ENCODE measurements around the gene FMO3. TPM values are rescaled to one million over a fixed set of nuclear protein-coding genes. Genes with fewer than 3 reads are reported as not detected.

The FMO3 gene
- polyA plus RNA-seq (ENCODE audit: insufficient read length), result 0.35 TPM

DNA sequence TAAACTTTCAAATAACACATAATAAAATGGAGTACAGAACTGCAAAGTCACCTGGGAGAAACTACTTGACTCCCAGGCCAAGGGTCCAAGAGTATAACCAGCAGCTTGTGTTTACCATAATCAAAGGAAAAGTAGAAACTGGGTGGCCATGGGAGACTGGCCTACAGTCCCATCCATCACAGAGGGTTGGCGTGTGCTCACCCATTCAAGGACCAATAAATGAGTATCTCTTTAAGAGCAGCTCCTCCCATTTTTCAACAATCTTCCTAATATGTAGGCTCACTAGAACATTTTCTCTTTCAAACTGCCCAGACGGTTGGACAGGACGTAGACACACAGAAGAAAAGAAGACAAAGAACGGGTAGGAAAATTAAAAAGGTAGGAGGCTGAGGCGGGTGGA, at the start of gene FMO3:
FMO3 (plus strand) TSS at position 302 of the 400 bp plus-strand sequence. CDS start 1,754 bp downstream, outside the sequence.
- DNase-seq, result no peak

GRCh38 chr1:171048014-171048413, 42.7 kb upstream of the FMO3 start:
- no peak for DNase-seq

GRCh38 chr1:171052977-171053376, 37.7 kb upstream of the FMO3 start:
- no peak for DNase-seq

DNA sequence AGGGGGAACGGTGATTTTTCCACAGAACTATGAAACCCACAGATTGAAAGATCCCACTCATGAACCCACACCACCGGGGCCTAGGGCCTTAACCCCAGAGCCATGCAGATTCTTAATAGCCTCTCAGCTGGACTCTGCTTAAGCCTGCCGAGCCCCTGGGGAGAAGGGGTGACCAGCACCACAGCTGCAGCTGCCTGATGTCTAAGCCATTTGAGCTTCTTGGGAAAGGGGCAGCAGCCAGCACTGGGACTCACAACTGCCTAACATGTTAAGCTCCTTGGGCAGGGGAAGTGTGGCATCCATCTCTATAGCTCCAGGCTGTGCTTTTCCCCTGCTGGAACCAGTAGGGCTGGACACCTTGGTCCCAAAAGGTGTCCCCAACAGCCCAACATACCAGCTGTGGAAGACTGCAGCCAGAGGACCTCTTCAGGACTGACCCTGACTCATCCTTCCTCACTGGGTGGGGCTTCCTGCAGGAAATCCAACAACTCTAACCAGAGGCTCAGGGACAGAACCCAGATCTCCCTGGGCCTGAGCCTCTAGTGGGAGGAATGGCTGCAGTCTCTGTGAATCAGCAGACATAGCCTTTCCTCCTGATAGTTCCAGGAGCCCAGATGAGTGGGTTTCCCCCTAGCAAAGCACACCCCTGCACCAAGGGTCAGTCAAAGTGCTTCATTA, 34.6 kb upstream of the FMO3 start:
- no peak for DNase-seq

DNA sequence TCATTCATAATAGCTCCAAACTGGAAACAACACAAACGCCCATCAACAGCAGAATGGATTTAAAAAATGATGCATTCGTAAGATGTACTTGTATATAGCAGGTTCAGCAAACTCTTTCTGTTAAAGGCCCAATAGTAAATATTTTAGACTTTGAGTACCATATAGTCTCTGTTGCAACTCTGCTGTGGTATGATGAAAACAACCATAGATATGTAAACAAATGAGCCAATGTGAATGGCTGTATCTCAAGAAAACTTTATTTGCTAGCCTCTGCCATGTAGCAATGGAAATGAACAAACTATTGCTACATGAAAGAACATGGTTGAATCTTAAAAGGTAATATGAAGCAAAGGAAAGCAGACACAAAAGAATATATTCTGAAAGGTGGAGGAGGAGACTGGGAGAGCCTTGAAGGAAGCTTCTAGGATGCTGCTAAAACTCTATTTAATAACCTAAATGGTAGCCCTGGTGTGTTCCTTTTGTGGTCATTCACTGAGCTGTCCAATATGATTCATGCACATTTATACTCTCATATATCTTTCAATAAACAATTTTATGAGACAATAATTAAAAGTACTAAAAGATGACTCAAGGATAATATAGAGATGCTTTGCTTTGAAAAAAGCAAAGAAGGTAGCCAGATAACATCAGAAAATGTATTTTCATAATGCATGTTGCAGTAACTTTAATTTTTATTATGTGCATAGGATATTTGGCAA, 29.1 kb upstream of the FMO3 start:
- DNase-seq, result no peak

- no peak for DNase-seq
Measured at GRCh38 chr1:171062902-171063301, 27.8 kb upstream of the FMO3 start.

DNA sequence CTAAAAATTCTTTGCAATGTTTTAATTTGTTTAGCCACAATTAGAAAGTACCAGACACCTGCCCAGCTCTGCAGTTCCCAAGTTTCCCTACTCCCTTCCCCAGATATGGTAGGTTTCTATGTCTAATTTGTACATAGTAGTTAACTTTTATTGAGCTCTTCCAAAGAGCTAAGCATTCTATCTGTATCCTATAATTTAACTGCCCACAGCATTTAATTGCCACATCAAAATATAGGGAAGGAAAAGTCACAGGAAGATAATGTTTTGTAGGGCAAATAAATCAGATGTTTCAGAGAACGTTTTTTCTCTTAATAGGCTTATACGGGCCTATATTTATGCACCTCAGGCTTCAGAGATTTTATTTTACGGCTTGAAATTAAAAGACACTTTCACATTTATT, 15.7 kb upstream of the FMO3 start:
- no peak for DNase-seq

DNA sequence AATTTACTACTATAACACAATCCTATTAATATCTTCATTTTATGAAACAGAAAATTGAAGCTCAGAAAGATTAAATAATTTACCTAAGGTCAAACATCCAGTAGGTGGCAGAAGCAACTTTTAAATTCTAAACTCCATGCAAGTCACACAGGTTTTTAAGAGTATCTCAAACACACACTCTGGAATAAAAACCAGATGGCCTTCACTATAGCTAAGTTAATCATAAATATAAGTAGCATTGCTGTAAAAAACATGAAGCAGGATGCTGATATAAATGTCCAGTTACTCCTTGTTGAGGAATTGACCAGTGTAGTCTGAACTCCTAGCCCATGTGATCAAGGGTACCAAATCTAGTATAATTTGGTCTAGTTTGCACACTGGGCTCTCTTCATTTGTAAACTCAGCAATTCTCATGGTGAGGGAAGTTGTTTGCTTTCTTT, 9.4 kb upstream of the FMO3 start:
- peak; percentile 50 for DNase-seq

DNA sequence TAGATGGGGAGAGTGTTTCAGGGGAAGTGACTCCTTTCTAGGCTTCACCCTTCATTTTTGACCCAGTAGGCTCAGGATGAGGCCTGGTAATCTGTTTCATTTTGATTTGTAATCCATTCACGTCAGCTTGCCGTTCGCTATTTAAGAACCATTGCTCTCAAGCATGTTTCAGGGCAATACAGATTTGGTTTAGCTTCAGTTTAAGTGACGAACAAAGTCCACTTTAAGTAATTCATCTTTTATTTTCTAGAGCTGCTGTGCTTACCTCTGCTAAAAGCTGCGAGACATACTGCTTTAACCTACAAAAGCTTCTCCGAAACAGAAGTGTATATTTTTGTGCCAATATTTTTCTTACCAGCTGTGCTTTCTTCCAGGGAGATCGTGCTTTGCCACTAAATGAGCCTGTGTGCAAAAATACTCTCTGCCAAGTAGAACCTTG, 8.9 kb upstream of the FMO3 start:
- peak; percentile 11 for DNase-seq

DNA sequence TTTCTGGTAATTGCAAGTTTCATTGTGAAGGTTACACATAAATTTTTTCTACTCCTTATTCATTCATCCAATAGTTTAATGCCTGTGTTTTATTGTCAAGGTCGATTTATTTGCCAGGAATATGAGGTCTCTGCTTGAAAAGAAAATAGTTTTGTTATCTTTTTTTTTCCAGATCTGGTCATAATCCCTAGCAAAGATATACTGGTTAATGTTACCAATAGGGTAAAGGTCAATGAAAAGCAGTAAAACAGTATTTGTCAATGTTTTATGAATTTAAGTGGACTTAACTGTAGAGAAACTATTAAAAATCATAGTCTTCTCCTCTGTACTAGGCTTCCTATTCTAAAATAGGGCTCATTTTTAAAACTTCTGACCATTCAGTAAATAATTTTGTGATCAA, 8.1 kb upstream of the FMO3 start:
- DNase-seq, result no peak

DNA sequence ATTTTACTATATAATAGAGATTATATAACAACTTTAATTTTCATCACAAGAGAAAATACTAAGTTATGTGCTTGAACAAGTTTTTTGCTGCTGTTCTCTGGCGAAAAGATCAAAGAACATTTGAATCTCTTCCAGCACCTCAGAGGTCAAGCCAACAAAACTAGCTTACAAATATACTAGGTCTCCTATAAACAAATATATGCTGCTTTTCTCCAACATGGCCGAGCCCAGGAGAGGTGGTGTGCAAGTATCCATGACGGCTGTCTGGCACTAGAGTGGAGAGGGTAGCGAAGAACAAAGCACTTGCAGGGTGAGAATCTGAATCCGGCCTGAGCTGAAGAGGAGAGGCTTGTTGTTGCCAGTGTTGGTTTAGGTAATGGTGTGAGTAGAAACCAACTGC, 7.5 kb upstream of the FMO3 start:
- no peak for DNase-seq

DNA sequence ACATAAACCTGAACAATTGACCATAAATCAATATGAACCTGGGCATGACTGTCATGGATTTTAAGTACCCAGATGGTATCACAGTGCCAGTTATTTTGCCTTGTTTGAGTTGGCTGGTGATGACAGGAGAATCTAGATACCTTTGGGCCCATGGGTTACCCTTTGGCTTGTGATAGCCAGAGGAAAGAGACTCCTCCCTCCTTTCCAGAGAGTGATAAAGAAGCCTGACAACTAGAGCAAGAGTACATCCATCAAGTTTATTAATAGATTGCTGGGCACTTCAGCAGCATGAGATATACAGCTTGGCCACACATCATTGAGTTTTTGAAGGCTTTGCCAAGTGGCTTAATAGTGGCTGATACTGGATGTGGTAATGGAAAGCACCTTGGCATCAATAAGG, 6.6 kb upstream of the FMO3 start:
- no peak for DNase-seq

- no peak for DNase-seq
Measured at GRCh38 chr1:171084870-171085269, 5.8 kb upstream of the FMO3 start.

- no peak for DNase-seq
Measured at GRCh38 chr1:171087896-171088295, 2.8 kb upstream of the FMO3 start.

GRCh38 chr1:171103862-171104261, 13.2 kb downstream of the FMO3 start:
- no peak for DNase-seq

DNA sequence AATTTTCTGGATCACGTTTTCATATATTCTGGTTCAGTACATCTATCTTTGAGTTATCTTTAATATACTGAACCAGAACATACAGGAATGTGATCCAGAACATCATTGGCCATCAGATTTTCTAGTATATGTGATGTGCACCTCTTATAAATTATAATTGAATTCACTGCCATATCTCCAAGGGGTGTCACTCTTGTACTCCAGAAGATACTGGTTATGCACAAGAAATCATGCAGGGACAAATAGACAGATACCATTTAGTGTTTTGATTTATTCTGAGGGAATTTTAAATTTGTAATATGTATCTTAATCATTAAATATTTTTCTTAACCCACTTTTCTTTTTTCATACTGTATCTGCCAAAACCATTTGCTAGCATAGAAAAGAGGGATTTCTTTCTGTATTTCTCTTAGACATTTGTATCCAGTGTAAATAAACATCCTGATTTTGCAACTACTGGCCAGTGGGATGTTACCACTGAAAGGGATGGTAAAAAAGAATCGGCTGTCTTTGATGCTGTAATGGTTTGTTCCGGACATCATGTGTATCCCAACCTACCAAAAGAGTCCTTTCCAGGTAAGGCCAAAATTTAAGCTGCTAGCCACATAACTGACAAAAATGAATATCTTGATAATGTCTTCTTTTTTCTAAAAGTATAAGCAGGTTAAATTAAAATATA, 16.7 kb downstream of the FMO3 start:
- no peak for DNase-seq

GRCh38 chr1:171107969-171108368, 17.3 kb downstream of the FMO3 start:
- DNase-seq, result no peak

GRCh38 chr1:171109966-171110365, 19.3 kb downstream of the FMO3 start:
- no peak for DNase-seq

DNA sequence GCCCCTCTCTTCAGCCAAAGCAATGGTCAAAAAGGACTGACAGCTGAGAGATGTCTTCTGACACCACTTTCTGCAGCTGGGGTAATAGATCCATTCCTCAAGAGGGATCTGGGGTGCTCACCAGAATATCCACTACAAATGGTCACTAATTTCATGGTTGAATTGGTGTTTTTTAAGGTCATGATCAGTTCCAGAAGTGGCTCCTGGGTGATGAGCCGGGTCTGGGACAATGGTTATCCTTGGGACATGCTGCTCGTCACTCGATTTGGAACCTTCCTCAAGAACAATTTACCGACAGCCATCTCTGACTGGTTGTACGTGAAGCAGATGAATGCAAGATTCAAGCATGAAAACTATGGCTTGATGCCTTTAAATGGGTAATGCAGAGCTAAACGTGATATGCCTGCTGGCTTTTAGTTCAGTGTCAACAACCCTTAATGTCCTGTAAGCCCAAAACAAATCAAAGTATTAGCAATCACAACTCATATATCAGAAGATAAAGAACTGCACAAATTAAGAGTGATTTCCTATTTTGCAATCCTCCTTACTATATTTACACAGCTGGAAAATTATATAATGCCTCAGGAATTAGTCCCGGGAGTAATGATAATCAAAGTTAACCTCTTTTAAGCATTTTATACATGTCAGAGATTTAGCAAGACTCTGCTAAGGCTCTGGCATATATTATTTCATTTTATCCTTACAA, 20.1 kb downstream of the FMO3 start:
- peak; percentile 35 for DNase-seq

DNA sequence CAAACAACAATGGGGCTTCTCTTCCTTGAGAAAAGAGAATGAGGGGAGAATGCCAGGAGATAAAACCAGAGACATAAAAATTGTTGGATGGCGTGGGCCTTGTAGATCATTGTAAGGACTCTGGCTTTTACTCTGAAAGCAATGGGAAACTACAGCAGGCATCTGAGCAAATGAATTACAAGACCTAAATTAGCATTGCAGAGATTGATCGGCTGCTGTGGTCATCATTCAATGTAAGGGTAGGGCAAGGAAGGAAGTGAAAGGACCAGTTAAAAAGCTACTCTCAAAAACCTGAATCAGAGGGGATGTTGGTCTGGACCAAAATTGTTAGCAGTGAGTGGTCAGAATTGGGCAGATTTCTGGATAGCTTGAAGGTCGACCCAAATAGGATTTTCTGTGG, 21.4 kb downstream of the FMO3 start:
- DNase-seq, result no peak

- no peak for DNase-seq
Measured at GRCh38 chr1:171113382-171113781, 22.7 kb downstream of the FMO3 start.

GRCh38 chr1:171115280-171115897, 24.7 kb downstream of the FMO3 start:
- no peak for DNase-seq

GRCh38 chr1:171116676-171117075, 26.0 kb downstream of the FMO3 start:
- DNase-seq, result no peak
